Keratinocyte (primary cell): ENCODE measurements around the gene ALDH1L1. TPM values are rescaled to one million over a fixed set of nuclear protein-coding genes. Genes with fewer than 3 reads are reported as not detected.
"Not testable (repeated sequence)": the region's sequence is repeated elsewhere in the genome, so short reads cannot be mapped to it uniquely, and the experiment has no call there.

ENCODE experiments used
- DNase-seq: peaks from one replicate; pipeline ENCODE4 v3.0.0-alpha.2; 2011; ENCODE audit warnings: low read depth, missing footprints, low spot score
- FAIRE-seq: peaks from 2 replicates; lab custom pipeline; 2011; peaks lifted over from hg19 to GRCh38; lab: Jason Lieb, UNC
- H2AFZ ChIP-seq: 2 replicates; pipeline ENCODE4 v1.6.0; 2012; ENCODE audit warnings: low read length, control low read depth, inconsistent platforms; ENCODE audit not compliant: control insufficient read depth
- H3K27ac ChIP-seq: 2 replicates; pipeline ENCODE4 v1.5.1; 2011; ENCODE audit warnings: low read length; ENCODE audit not compliant: control insufficient read depth, insufficient read depth
- H3K27me3 ChIP-seq: 3 replicates; pipeline ENCODE4 v1.6.0; 2011; ENCODE audit warnings: low read length; ENCODE audit not compliant: control insufficient read depth, insufficient read depth; ENCODE audit errors: extremely low read depth
- H3K36me3 ChIP-seq, 2 experiments: 2 replicates in 1 of 2; 3 replicates in 1 of 2; pipeline ENCODE4 v1.5.1; 2011; ENCODE audit warnings: low read length in 2 of 2, mild to moderate bottlenecking in 1 of 2; ENCODE audit not compliant: control insufficient read depth in 2 of 2, insufficient read depth in 2 of 2; ENCODE audit errors: extremely low read depth in 1 of 2
- H3K4me1 ChIP-seq: 3 replicates; pipeline ENCODE4 v1.5.1; 2011; ENCODE audit warnings: low read length; ENCODE audit not compliant: control insufficient read depth, insufficient read depth; ENCODE audit errors: extremely low read depth
- H3K4me2 ChIP-seq: 3 replicates; pipeline ENCODE4 v1.6.0; 2011; ENCODE audit warnings: low read depth, low read length; ENCODE audit not compliant: control insufficient read depth, insufficient read depth; ENCODE audit errors: extremely low read depth
- H3K4me3 ChIP-seq, 3 experiments: fragments of 200-600 bp in 1 of 3; sonication (generic) in 1 of 3; 2 replicates in 2 of 3; 3 replicates in 1 of 3; pipeline ENCODE4 v1.5.1; 2011 to 2016; ENCODE audit warnings: low read length in 3 of 3, mild to moderate bottlenecking in 3 of 3, control low read depth in 2 of 3, inconsistent platforms in 1 of 3, low read depth in 1 of 3, mixed read lengths in 1 of 3, mixed run types in 1 of 3, moderate library complexity in 1 of 3; ENCODE audit not compliant: control insufficient read depth in 2 of 3, insufficient read depth in 2 of 3; ENCODE audit errors: extremely low read depth in 1 of 3
- H3K79me2 ChIP-seq: 2 replicates; pipeline ENCODE4 v1.6.0; 2012; ENCODE audit warnings: low read length; ENCODE audit not compliant: control insufficient read depth, insufficient read depth
- H3K9ac ChIP-seq: 3 replicates; pipeline ENCODE4 v1.6.0; 2011; ENCODE audit warnings: low read length; ENCODE audit not compliant: control insufficient read depth, insufficient read depth; ENCODE audit errors: extremely low read depth
- H3K9me1 ChIP-seq: 3 replicates; pipeline ENCODE4 v1.6.0; 2011; ENCODE audit warnings: low read length; ENCODE audit not compliant: control insufficient read depth, insufficient read depth; ENCODE audit errors: extremely low read depth
- H3K9me3 ChIP-seq: 2 replicates; pipeline ENCODE4 v1.5.1; 2012; ENCODE audit warnings: low read depth, low read length; ENCODE audit not compliant: control insufficient read depth
- H4K20me1 ChIP-seq: 3 replicates; pipeline ENCODE4 v1.6.0; 2011; ENCODE audit warnings: low read length; ENCODE audit not compliant: control insufficient read depth, insufficient read depth; ENCODE audit errors: extremely low read depth
- EZH2 ChIP-seq: IDR thresholded peaks from one replicate; pipeline ENCODE4 v1.6.1; 2012; ENCODE audit warnings: inconsistent platforms, mild to moderate bottlenecking, low read length, moderate library complexity
- dilution Hi-C: fragments of 300-500 bp; cut with MboI; formaldehyde crosslinking; loops from one replicate; pipeline ENCODE4 v1.7.0; 2020; ENCODE audit warnings: low sequenced_read_pairs; ENCODE audit not compliant: extremely low pct_ligation_motif_present
- polyA plus RNA-seq, 5 experiments: library from polyadenylated mRNA; depleted of rRNA in 3 of 5; stranded (reverse) in 3 of 5; stranded (forward) in 1 of 5; unstranded in 1 of 5; fragments of >200 nt; gene quantifications; 1 replicate in 1 of 5; 2 replicates in 3 of 5; 3 replicates in 1 of 5; pipeline versions ENCODE4 v1.2.1 to v1.2.3, GENCODE V29; 2011 to 2012; ENCODE audit warnings: missing spikeins in 2 of 5, low read depth in 1 of 5, low replicate concordance in 1 of 5
- TF ChIP-seq, protein P1 (sequence below), 3 experiments: IDR thresholded peaks in 1 of 3; conservative IDR thresholded peaks in 1 of 3; optimal IDR thresholded peaks in 1 of 3; 2 replicates in 2 of 3; 3 replicates in 1 of 3; pipeline versions ENCODE3 to v1.5.1; 2011; ENCODE audit warnings: low read length in 3 of 3, mild to moderate bottlenecking in 3 of 3, moderate library complexity in 2 of 3, control low read depth in 1 of 3, inconsistent platforms in 1 of 3; ENCODE audit not compliant: insufficient read depth in 2 of 3; ENCODE audit errors: extremely low read depth in 1 of 3

Gene ALDH1L1
- polyA plus RNA-seq, 1 donor (not counting 4 experiments of a cell fraction or from before 2014, with no cell fraction given): 0.35 TPM

DNA sequence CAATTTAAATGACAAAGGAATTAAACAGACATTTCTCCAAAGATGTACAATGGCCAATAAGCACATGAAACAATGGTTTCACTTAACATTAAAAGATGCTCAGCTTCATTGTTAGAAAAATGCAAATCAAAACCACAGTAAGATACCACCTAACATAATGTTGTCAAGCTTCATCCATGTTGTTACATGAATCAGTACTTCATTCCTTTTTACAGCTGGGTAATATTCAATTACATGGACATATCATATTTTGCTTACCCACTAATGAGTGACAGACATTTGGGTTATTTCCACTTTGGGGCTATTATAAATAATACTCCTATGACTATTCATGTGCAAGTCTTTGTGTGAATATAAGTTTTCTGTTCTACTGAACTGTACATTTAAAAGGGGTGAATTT, 104.2 kb downstream of the ALDH1L1 start:
- H2AFZ ChIP-seq: no peak overlapping the region
- H3K36me3 ChIP-seq: no peaks in the 10 kb centered on the region
- dilution Hi-C loops: no loop called here
- H3K27ac ChIP-seq: no peak overlapping the region
- no peak for DNase-seq
- H3K27me3 ChIP-seq: no peaks in the 10 kb centered on the region
- no peak overlapping the region for H3K4me3 ChIP-seq
- no peaks in the 10 kb centered on the region for H3K9me1 ChIP-seq
- H3K79me2 ChIP-seq: no peaks in the 10 kb centered on the region
- FAIRE-seq: no peak
- TF ChIP-seq EZH2: no peak
- TF ChIP-seq, protein P1, sequence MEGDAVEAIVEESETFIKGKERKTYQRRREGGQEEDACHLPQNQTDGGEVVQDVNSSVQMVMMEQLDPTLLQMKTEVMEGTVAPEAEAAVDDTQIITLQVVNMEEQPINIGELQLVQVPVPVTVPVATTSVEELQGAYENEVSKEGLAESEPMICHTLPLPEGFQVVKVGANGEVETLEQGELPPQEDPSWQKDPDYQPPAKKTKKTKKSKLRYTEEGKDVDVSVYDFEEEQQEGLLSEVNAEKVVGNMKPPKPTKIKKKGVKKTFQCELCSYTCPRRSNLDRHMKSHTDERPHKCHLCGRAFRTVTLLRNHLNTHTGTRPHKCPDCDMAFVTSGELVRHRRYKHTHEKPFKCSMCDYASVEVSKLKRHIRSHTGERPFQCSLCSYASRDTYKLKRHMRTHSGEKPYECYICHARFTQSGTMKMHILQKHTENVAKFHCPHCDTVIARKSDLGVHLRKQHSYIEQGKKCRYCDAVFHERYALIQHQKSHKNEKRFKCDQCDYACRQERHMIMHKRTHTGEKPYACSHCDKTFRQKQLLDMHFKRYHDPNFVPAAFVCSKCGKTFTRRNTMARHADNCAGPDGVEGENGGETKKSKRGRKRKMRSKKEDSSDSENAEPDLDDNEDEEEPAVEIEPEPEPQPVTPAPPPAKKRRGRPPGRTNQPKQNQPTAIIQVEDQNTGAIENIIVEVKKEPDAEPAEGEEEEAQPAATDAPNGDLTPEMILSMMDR (optimal IDR thresholded peaks at IDR 0.05 in 1 of 3, IDR thresholded peaks at IDR 0.05 in 1 of 3, conservative IDR thresholded peaks at IDR 0.05 in 1 of 3; ENCODE audit: extremely low read depth in 1 of 3, insufficient read depth in 2 of 3, low read length in 3 of 3): no peak
- no peaks in the 10 kb centered on the region for H4K20me1 ChIP-seq
- H3K9ac ChIP-seq: no peak overlapping the region
- no peaks in the 10 kb centered on the region for H3K9me3 ChIP-seq
- no peak overlapping the region for H3K4me2 ChIP-seq
- H3K4me1 ChIP-seq: no peaks in the 10 kb centered on the region

DNA sequence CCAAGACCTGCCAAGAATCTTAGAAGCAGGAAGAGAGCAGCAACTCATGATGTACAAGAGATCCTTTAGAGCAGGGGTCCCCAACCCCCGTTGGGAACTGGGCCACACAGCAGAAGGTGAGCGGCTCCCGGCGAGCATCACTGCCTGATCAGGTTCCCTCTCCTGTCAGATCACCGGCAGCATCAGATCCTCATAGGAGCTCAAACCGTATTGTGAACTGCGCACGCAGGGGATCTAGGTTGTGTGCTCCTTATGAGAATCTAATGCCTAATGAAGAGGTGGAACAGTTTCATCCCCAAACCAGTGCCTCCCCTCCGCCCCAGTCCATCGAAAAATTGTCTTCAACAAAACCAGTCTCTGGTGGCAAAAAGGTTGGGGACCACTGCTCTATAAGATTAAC, 110.2 kb downstream of the ALDH1L1 start:
- Histone ChIP-seq H3K9ac (no peak overlapping the region), H3K4me1 (no peaks in the 10 kb centered on the region), H3K9me1 (no peaks in the 10 kb centered on the region), H3K36me3 (peaks cover 0 to 2% of the 10 kb centered on the region in 2 experiments), H3K27me3 (no peaks in the 10 kb centered on the region), H2AFZ (no peak overlapping the region), H4K20me1 (no peaks in the 10 kb centered on the region), H3K9me3 (no peaks in the 10 kb centered on the region), H3K4me3 (no peak overlapping the region), H3K79me2 (no peaks in the 10 kb centered on the region), H3K27ac (no peak overlapping the region), H3K4me2 (no peak overlapping the region)
- TF ChIP-seq EZH2: no peak
- FAIRE-seq (no peak), DNase-seq (no peak)
- dilution Hi-C loops: no loop called here

DNA sequence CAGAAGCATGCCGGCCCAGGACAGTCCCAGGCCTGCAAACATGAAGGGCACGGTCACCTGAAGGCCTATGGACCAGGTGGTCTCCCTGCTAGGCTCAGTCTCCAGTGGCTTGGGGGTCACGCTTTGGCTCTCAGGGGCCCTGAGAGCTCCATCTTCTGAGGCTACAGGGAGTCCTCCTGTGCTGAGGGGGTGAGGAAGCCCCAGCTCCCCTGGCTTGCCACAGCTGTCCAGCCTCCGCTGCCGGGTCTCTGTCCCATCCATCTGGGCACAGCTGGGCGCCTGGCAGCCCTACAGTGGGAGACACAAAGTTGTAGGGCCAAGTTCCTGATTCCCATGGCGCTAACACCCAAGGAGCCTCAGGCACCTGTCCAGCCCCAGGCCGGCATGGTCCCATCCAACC, 112.4 kb downstream of the ALDH1L1 start:
- TF ChIP-seq, protein P1 (optimal IDR thresholded peaks at IDR 0.05 in 1 of 3, IDR thresholded peaks at IDR 0.05 in 1 of 3, conservative IDR thresholded peaks at IDR 0.05 in 1 of 3; ENCODE audit: extremely low read depth in 1 of 3, insufficient read depth in 2 of 3, low read length in 3 of 3): no peak
- TF ChIP-seq EZH2: no peak
- no peaks in the 10 kb centered on the region for H4K20me1 ChIP-seq

DNA sequence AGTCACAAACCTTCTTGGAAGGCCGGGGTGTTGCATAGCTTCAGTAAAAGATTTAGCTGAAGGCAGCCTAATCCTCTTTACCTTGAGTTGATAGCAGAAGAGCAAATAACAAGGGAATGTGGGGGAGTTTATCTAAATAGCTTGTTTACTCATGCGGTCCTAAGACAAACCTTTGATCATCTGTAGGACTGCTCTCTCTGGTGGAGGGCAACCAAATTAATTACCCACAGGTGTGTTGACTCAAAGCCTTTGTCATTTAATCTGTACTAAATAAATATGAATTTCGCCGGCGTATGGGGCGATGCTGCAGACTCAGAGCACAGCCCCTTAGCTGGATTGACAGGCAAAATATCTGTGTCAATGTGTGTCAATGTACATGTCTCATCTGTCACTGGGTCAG, 113.7 kb downstream of the ALDH1L1 start:
- H4K20me1 ChIP-seq, H3K4me2 ChIP-seq, H3K36me3 ChIP-seq, FAIRE-seq, H3K9me1 ChIP-seq, DNase-seq, H3K27me3 ChIP-seq, dilution Hi-C loops, H3K9me3 ChIP-seq, H3K9ac ChIP-seq, H3K79me2 ChIP-seq, H3K27ac ChIP-seq, H2AFZ ChIP-seq, H3K4me1 ChIP-seq, H3K4me3 ChIP-seq: not testable (repeated sequence)

More for the DNA sequence above, 112.4 kb downstream of the ALDH1L1 start:
- H3K27me3 ChIP-seq: no peaks in the 10 kb centered on the region
- H3K9me1 ChIP-seq: no peaks in the 10 kb centered on the region
- H3K4me1 ChIP-seq: no peaks in the 10 kb centered on the region
- no peaks in the 10 kb centered on the region for H3K9me3 ChIP-seq
- H3K36me3 ChIP-seq: peaks cover 0 to 2% of the 10 kb centered on the region in 2 experiments
- no peak overlapping the region for H2AFZ ChIP-seq
- H3K79me2 ChIP-seq: no peaks in the 10 kb centered on the region
- dilution Hi-C loops: no loop called here
- no peak overlapping the region for H3K9ac ChIP-seq
- no peak overlapping the region for H3K27ac ChIP-seq
- no peak for DNase-seq
- no peak overlapping the region for H3K4me2 ChIP-seq
- H3K4me3 ChIP-seq: no peak overlapping the region
- no peak for FAIRE-seq
